Measurements from ENCODE around the gene CD164L2.

- TF ChIP-seq POLR2AphosphoS5 (IDR thresholded peaks at IDR 0.05; ENCODE audit: borderline replicate concordance, low read depth, low read length) (no peak), EZH2 (IDR thresholded peaks at IDR 0.05) (no peak)
Measured at GRCh38 chr1:27412502-27412901, 29.4 kb upstream of the CD164L2 start.
